GM10248 (cell line): ENCODE measurements around the gene HS3ST1.

Experiments used
- CTCF ChIA-PET: fragments of 300-600 bp; sonication (Branson Sonifier 250); formaldehyde crosslinking; extraction: SDS; loops from one replicate; lab custom pipeline; 2021; ENCODE audit warnings: antibody characterized with exemption; lab: Yijun Ruan, JAX
- POLR2A ChIA-PET: fragments of 350-650 bp; sonication (Branson Sonifier 250); formaldehyde crosslinking; extraction: SDS; loops from one replicate; lab custom pipeline; 2020; ENCODE audit warnings: antibody characterized with exemption; lab: Yijun Ruan, JAX
- DNase-seq: peaks from one replicate; pipeline ENCODE4 v3.0.0; 2012; ENCODE audit errors: extremely low spot score
- TF ChIP-seq, protein P1 (sequence below): IDR thresholded peaks from 2 replicates; pipeline ENCODE4 v1.5.1; 2012; ENCODE audit warnings: mild to moderate bottlenecking, low read depth; ENCODE audit errors: extremely low read depth, missing control alignments, control extremely low read depth

Gene HS3ST1

DNA sequence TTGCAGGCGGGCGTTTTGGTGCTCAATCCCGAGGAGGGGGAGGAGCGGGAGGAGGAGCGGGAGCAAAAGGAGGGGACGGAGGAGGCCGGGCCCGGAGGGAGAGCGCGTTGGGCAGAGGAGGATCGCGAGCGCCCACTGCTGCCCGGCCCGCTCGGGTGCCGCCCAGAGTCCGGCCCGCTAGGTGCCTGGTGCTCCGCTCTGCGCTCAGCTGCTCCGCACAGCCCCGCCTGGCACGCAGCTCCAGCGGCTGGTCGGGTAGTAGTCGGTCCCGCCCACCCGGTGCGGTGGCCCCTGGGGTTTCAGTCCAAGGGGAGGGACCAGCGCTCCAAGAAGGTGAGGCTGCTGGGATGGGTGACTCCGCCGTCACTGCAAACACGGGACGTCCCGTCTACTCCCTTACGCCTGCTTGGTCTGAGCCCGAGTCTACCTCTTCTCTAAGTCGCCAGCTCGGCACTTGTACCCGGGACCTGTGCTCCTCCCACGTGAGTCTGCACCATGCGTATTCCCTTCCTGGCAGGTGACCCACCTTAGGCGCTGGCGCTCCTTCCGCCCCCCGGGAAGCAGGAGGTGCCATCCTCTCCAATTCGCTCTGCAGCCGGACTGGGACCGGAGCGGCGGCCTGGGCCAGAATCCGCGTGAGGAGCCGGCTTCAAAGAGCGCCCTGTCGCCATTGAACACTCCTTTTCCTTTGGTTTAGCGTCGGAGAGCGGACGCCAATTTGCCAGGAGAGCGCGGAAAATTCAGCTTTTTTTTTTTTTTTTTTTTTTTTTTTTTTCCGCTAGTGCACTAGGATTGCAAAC, 405 bp upstream of the HS3ST1 start:
- TF ChIP-seq, protein P1, sequence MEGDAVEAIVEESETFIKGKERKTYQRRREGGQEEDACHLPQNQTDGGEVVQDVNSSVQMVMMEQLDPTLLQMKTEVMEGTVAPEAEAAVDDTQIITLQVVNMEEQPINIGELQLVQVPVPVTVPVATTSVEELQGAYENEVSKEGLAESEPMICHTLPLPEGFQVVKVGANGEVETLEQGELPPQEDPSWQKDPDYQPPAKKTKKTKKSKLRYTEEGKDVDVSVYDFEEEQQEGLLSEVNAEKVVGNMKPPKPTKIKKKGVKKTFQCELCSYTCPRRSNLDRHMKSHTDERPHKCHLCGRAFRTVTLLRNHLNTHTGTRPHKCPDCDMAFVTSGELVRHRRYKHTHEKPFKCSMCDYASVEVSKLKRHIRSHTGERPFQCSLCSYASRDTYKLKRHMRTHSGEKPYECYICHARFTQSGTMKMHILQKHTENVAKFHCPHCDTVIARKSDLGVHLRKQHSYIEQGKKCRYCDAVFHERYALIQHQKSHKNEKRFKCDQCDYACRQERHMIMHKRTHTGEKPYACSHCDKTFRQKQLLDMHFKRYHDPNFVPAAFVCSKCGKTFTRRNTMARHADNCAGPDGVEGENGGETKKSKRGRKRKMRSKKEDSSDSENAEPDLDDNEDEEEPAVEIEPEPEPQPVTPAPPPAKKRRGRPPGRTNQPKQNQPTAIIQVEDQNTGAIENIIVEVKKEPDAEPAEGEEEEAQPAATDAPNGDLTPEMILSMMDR: peak; percentile 81
- POLR2A ChIA-PET: interaction anchor here (0.7 kb wide), 1 partner anchor 42 kb away, joined by 11 read pairs; no protein-coding TSS in a partner anchor
- CTCF ChIA-PET: interaction anchor here (0.7 to 3.2 kb wide), 10 partner anchors 14 to 876 kb away, joined by 3 to 13 read pairs (median 4); no protein-coding TSS in a partner anchor
- peak; percentile 62 for DNase-seq

GRCh38 chr4:11427121-11427996, 1.3 kb downstream of the HS3ST1 start:
- TF ChIP-seq, protein P1: no peak
- DNase-seq: no peak
- POLR2A ChIA-PET: no interaction called here
- CTCF ChIA-PET: interaction anchor here (0.7 to 2.2 kb wide), 7 partner anchors 9 to 874 kb away, joined by 3 to 10 read pairs (median 3); no protein-coding TSS in a partner anchor

DNA sequence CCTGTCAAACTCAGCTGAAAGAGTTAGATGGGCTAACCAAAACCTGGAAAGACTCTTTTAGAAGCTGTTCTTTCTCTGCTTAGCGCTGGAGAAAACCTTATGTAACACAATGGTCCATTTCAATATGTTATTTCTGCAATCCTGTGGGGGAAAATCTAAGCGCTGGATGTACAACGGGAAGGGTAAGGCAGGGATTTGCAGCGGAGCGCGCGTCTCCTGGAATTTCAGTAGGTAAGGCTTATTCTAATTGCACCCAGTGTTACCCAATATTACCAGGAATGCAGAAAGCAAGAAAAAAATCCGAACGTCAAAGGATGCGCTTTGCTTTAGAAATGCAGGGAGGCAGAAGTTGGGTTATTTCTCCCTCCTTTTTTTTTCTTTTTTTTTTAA, 2.0 kb downstream of the HS3ST1 start:
- TF ChIP-seq, protein P1: no peak
- POLR2A ChIA-PET: no interaction called here
- no peak for DNase-seq
- CTCF ChIA-PET: interaction anchor here (0.9 to 2.2 kb wide), 4 partner anchors 9 to 871 kb away, joined by 3 to 10 read pairs (median 4); no protein-coding TSS in a partner anchor

DNA sequence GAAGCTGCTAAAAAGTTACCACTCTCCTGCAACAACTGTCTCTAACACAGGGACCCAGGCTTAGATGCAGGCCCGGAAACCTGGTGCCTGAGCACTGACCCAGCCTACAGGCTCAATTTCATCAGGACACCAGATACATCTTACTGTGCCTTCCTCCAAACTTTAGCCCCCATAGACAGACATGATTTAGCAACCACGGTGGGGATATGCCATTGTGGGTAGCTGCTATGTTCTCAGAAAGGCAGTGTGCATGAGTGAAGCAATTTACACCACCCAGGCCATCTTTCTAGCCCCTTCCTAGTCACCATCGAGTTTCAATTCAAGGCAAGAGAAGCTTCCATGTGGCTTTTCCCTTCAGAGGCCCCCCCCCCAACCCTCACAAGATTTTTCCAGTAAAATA, 2.7 kb downstream of the HS3ST1 start:
- no peak for DNase-seq
- POLR2A ChIA-PET: no interaction called here
- CTCF ChIA-PET: interaction anchor here (0.9 to 2.2 kb wide), 4 partner anchors 10 to 870 kb away, joined by 3 to 10 read pairs (median 4); no protein-coding TSS in a partner anchor
- TF ChIP-seq, protein P1: no peak

- TF ChIP-seq, protein P1: no peak
- no peak for DNase-seq
- POLR2A ChIA-PET: interaction anchor here (0.7 kb wide), 1 partner anchor 9 kb away, joined by 3 read pairs; no protein-coding TSS in a partner anchor
- CTCF ChIA-PET: interaction anchor here (0.7 to 2.2 kb wide), 20 partner anchors 10 to 964 kb away, joined by 3 to 28 read pairs (median 4); no protein-coding TSS in a partner anchor
Observed at GRCh38 chr4:11424856-11425255, 3.8 kb downstream of the HS3ST1 start.
